Hepatocyte (in vitro differentiated cells): Measurements from ENCODE around the gene EYA3. TPM values are rescaled to one million over a fixed set of nuclear protein-coding genes. Genes with fewer than 3 reads are reported as not detected.

Experiments
- DNase-seq: peaks from one replicate; pipeline ENCODE4 v3.0.0-alpha.2; 2016; ENCODE audit warnings: low spot score
- H2AFZ ChIP-seq: fragments of 200-600 bp; sonication (generic); 2 replicates; pipeline ENCODE4 v1.6.0; 2016; ENCODE audit warnings: antibody characterized with exemption, mild to moderate bottlenecking
- H3K27ac ChIP-seq: fragments of 200-600 bp; sonication (generic); 2 replicates; pipeline ENCODE4 v1.5.1; 2016; ENCODE audit warnings: mild to moderate bottlenecking
- H3K27me3 ChIP-seq: fragments of 200-600 bp; sonication (generic); 2 replicates; pipeline ENCODE4 v1.6.1; 2016
- H3K36me3 ChIP-seq: fragments of 200-600 bp; sonication (generic); replicated peaks from 2 replicates; pipeline ENCODE4 v1.5.1; 2016; ENCODE audit warnings: low read depth; ENCODE audit not compliant: insufficient read depth
- H3K4me1 ChIP-seq: fragments of 200-600 bp; sonication (generic); 2 replicates; pipeline ENCODE4 v1.5.1; 2016; ENCODE audit warnings: mild to moderate bottlenecking, moderate library complexity; ENCODE audit not compliant: insufficient read depth
- H3K4me2 ChIP-seq: fragments of 200-600 bp; sonication (generic); 2 replicates; pipeline ENCODE4 v1.6.0; 2016
- H3K4me3 ChIP-seq: fragments of 200-600 bp; sonication (generic); 2 replicates; pipeline ENCODE4 v1.5.1; 2016; ENCODE audit warnings: mild to moderate bottlenecking
- H3K79me2 ChIP-seq: fragments of 200-600 bp; sonication (generic); 2 replicates; pipeline ENCODE4 v1.6.0; 2017; ENCODE audit warnings: mild to moderate bottlenecking
- H3K9me2 ChIP-seq: fragments of 200-600 bp; sonication (generic); replicated peaks from 2 replicates; pipeline ENCODE4 v1.6.0; 2017; ENCODE audit warnings: mild to moderate bottlenecking; ENCODE audit not compliant: insufficient read depth
- H3K9me3 ChIP-seq: fragments of 200-600 bp; sonication (generic); 2 replicates; pipeline ENCODE4 v1.5.1; 2016; ENCODE audit warnings: low read depth, mild to moderate bottlenecking
- H4K20me1 ChIP-seq: fragments of 200-600 bp; sonication (generic); 2 replicates; pipeline ENCODE4 v1.6.0; 2016; ENCODE audit warnings: mild to moderate bottlenecking; ENCODE audit not compliant: insufficient read depth, poor library complexity, severe bottlenecking
- EZH2 ChIP-seq: fragments of 200-600 bp; sonication (generic); IDR thresholded peaks from 2 replicates; pipeline ENCODE4 v1.6.1; 2016; ENCODE audit warnings: antibody characterized with exemption, mild to moderate bottlenecking, borderline replicate concordance
- EZH2phosphoT487 ChIP-seq: fragments of 200-600 bp; sonication (generic); IDR thresholded peaks from one replicate; pipeline ENCODE4 v1.6.1; 2018; ENCODE audit warnings: antibody characterized with exemption, mild to moderate bottlenecking, low read depth, moderate library complexity; ENCODE audit not compliant: unreplicated experiment, severe bottlenecking
- WGBS: methylation state at CpG from one replicate; pipeline ENCODE4 v1.1.6; 2016; ENCODE audit warnings: low lambda C conversion rate; ENCODE audit errors: missing lambda C conversion rate; 5-methylcytosine and 5-hydroxymethylcytosine counted together
- polyA plus RNA-seq: library from polyadenylated mRNA; unstranded; fragments of >200 nt; fragmentation: Nextera tagmentation; extraction: Ambion mirVana; gene quantifications from 2 replicates; pipeline ENCODE4 v1.2.1, GENCODE V29; 2016
- small RNA-seq: library from RNA; depleted of rRNA; stranded (forward); fragments of <200 nt; gene quantifications from one replicate; pipeline ENCODE3, GENCODE V24; 2014
- total RNA-seq: library from RNA; depleted of rRNA; stranded (reverse); fragments of >200 nt; gene quantifications from 2 replicates; pipeline ENCODE4 v1.2.3, GENCODE V29; 2014
- TF ChIP-seq, protein P1 (sequence below): fragments of 200-600 bp; sonication (generic); IDR thresholded peaks from 2 replicates; pipeline ENCODE4 v1.5.1; 2016; ENCODE audit warnings: antibody characterized with exemption, mild to moderate bottlenecking; ENCODE audit not compliant: poor library complexity

Gene EYA3
- total and polyA plus RNA-seq, 2 experiments from 2014 or later: 4.2 to 19.9 TPM

DNA sequence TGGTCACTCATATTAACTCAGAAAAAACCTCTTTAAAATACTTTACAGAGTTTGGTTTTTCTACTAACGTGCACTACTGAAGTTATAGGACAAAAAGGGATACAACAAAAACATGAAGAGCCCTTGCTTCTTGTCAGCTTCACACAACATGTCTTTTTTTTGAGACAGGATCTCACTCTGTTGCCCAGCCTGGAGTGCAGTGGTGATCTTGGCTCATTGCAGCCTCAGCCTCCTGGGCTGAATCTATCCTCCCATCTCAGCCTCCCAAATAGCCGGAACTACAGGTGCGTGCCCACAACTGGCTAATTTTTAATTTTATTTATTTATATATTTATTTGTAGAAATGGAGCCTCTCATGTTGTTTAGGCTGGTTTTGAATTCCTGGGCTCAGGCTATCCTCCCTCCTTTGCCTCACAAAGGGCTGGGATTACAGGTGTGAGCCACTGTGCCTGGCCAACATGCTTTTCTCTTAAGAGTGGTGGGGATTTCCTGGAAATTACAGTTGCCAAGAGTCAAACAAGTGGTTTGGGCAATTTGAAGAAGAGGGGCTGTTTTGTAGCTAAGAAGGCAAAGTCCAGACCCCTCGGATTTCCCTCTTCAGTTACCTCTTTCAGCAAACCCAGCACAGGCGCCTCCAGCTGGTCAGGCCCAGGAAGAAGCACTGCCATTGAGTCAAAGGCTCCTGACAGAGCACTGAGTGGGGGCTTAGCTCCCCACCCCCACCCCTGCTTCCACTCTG lies 160.0 kb downstream of the EYA3 start:
- H3K79me2 ChIP-seq: no peaks in the 10 kb centered on the region
- H3K36me3 ChIP-seq: no peaks in the 10 kb centered on the region
- WGBS: 75% methylated on average over 5 of the region's 5 CpGs
- no peak overlapping the region for H3K4me3 ChIP-seq
- H3K4me1 ChIP-seq: no peaks in the 10 kb centered on the region
- TF ChIP-seq EZH2phosphoT487: no peak
- TF ChIP-seq EZH2: no peak
- TF ChIP-seq, protein P1, sequence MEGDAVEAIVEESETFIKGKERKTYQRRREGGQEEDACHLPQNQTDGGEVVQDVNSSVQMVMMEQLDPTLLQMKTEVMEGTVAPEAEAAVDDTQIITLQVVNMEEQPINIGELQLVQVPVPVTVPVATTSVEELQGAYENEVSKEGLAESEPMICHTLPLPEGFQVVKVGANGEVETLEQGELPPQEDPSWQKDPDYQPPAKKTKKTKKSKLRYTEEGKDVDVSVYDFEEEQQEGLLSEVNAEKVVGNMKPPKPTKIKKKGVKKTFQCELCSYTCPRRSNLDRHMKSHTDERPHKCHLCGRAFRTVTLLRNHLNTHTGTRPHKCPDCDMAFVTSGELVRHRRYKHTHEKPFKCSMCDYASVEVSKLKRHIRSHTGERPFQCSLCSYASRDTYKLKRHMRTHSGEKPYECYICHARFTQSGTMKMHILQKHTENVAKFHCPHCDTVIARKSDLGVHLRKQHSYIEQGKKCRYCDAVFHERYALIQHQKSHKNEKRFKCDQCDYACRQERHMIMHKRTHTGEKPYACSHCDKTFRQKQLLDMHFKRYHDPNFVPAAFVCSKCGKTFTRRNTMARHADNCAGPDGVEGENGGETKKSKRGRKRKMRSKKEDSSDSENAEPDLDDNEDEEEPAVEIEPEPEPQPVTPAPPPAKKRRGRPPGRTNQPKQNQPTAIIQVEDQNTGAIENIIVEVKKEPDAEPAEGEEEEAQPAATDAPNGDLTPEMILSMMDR: no peak
- H3K9me3 ChIP-seq: no peaks in the 10 kb centered on the region
- H4K20me1 ChIP-seq: no peaks in the 10 kb centered on the region
- H3K9me2 ChIP-seq: no peaks in the 10 kb centered on the region
- no peak for DNase-seq
- H3K27me3 ChIP-seq: no peaks in the 10 kb centered on the region
- H3K4me2 ChIP-seq: no peak overlapping the region
- no peak overlapping the region for H2AFZ ChIP-seq
- H3K27ac ChIP-seq: no peak overlapping the region

- TF ChIP-seq, protein P1: no peak
- TF ChIP-seq EZH2phosphoT487 (no peak), EZH2 (no peak)
- Histone ChIP-seq H4K20me1 (no peaks in the 10 kb centered on the region), H3K36me3 (no peaks in the 10 kb centered on the region), H3K4me1 (no peaks in the 10 kb centered on the region), H3K27ac (no peak overlapping the region), H3K27me3 (no peaks in the 10 kb centered on the region), H3K4me2 (no peak overlapping the region), H3K9me2 (no peaks in the 10 kb centered on the region), H3K79me2 (no peaks in the 10 kb centered on the region), H3K4me3 (no peak overlapping the region), H3K9me3 (no peaks in the 10 kb centered on the region), H2AFZ (no peak overlapping the region)
- 86% methylated on average over 3 of the region's 3 CpGs for WGBS
- DNase-seq: no peak
Measured at GRCh38 chr1:27922272-27922671, 166.1 kb downstream of the EYA3 start.

Small RNA genes lying within 50 kb of the gene (small RNA-seq; reads per million reads assigned to genes)
- gene RN7SL559P: not detected

Other genes with a start within 250 kb of the EYA3 start
- gene THEMIS2, start 216.1 kb downstream of the EYA3 start, total RNA-seq: 0.24 and 1.2 TPM in 2 replicates
- 1.1 TPM in 1 of 2 replicates, not detected in the other for gene THEMIS2, start 216.1 kb downstream of the EYA3 start, polyA plus RNA-seq
- 25.2 and 29.5 TPM in 2 replicates for gene RPA2, start 174.0 kb downstream of the EYA3 start, total RNA-seq
- 28.5 and 39.6 TPM in 2 replicates for gene RPA2, start 174.0 kb downstream of the EYA3 start, polyA plus RNA-seq
- 17.3 and 19.6 TPM in 2 replicates for gene SMPDL3B, start 153.6 kb downstream of the EYA3 start, total RNA-seq
- gene SMPDL3B, start 153.6 kb downstream of the EYA3 start, polyA plus RNA-seq: 11.2 and 16.2 TPM in 2 replicates
- gene XKR8, start 128.6 kb downstream of the EYA3 start, total RNA-seq: 12.5 and 17.9 TPM in 2 replicates
- gene XKR8, start 128.6 kb downstream of the EYA3 start, polyA plus RNA-seq: 17.4 and 20.2 TPM in 2 replicates
- gene PTAFR, start 88.1 kb upstream of the EYA3 start, total RNA-seq: 0.37 and 0.96 TPM in 2 replicates
- gene PTAFR, start 88.1 kb upstream of the EYA3 start, polyA plus RNA-seq: 0.29 and 1.4 TPM in 2 replicates
- gene DNAJC8, start 144.4 kb upstream of the EYA3 start, total RNA-seq: 69.8 and 79.5 TPM in 2 replicates
- gene DNAJC8, start 144.4 kb upstream of the EYA3 start, polyA plus RNA-seq: 111 and 112 TPM in 2 replicates
- 249 and 258 TPM in 2 replicates for gene ATP5IF1, start 147.5 kb upstream of the EYA3 start, total RNA-seq
- gene ATP5IF1, start 147.5 kb upstream of the EYA3 start, polyA plus RNA-seq: 503 and 524 TPM in 2 replicates
- 40.2 and 40.8 TPM in 2 replicates for gene SESN2, start 170.9 kb upstream of the EYA3 start, total RNA-seq
- 39.1 and 50.7 TPM in 2 replicates for gene SESN2, start 170.9 kb upstream of the EYA3 start, polyA plus RNA-seq
- 17.1 and 26.0 TPM in 2 replicates for gene MED18, start 240.4 kb upstream of the EYA3 start, total RNA-seq
- gene MED18, start 240.4 kb upstream of the EYA3 start, polyA plus RNA-seq: 13.2 and 14.7 TPM in 2 replicates